ENCODE results near the gene ANAPC4.

GRCh38 chr4:25367877-25368276 is 9.2 kb upstream of the ANAPC4 start:
- no peak for TF ChIP-seq CTCF (IDR thresholded peaks at IDR 0.05)
- no peak for TF ChIP-seq EP300 (IDR thresholded peaks at IDR 0.05)
- TF ChIP-seq POLR2A (IDR thresholded peaks at IDR 0.05), result no peak
- TF ChIP-seq POLR2AphosphoS5 (IDR thresholded peaks at IDR 0.05), result no peak

All from upper lobe of left lung (tissue), 4 donors.